ENCODE measurements around the gene RNASE11.
"Not testable (repeated sequence)": the region's sequence is repeated elsewhere in the genome, so short reads cannot be mapped to it uniquely, and the experiment has no call there.

RNASE11 gene

DNA sequence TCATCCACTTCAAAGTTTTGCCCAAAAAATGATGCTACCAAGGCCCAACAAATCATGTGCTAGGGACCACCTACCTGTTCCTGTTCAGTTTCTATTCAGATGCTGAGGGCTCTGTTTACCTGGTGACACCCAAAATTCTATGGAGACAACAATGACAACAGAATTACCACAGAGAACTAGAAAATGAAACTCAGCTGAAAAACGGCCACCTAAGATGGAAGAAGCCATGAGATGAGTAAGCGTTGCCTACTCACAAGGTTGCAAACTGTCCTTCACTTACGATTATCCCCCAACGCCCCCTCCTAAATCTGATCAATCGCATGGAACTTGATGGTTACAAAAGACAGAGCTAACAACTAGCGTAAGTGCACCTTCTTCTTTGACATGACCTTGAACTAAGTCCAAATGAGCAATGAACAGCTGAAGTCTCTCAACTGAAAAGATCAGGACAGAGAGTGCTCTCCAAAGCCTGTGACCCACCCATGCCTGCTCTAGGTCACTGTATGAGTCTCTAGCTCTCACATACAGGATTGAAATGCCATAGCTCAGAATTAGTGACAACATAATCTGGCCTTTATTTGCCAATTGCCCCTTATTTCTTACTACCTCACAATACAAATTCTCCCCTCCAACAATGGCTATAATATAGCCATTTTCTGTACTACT, at the start of gene RNASE11:
TSS of gene RNASE11 (minus strand) at position 513 of the 666 bp plus-strand sequence.
- DNase-seq, result no peak

DNA sequence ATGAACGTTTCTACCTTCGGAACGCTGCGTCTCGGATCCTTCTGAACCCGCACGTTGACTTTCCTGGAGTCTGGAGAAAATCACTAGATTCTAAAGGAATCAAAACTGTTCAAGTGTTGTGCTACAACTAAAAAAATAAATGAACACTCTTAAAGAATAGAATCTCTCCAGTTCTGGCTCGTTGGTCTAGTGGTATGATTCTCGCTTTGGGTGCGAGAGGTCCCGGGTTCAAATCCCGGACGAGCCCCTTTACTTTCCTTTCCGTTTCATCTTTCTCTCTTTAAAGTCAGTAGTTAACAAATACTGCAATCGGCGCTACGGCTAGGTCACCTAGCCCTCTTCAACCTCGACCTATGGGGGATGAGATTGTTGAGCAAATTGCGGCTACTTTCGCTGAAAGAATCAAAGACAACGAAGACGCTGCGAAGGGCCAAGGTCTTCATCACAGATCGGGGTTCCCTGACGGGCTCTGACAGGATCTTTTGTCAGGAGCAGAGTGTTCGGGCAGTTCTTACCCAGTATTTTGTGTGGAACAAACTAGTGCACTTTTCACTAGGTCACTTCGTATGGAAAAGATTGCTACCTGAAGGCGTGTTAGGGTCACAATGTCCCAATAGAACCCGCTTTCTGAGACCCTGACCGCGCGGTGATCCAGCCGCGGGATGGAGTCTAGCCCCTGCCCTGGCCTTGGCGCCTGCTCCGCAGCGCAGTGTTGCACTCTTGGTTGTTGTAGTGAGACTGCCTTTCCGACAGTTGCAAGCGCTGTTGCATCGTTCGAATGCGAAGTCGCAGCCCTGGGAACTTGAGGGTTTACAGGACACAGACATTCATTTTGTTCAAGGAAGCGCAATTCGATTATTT, 45.3 kb upstream of the RNASE11 start:
- no peak for DNase-seq

DNA sequence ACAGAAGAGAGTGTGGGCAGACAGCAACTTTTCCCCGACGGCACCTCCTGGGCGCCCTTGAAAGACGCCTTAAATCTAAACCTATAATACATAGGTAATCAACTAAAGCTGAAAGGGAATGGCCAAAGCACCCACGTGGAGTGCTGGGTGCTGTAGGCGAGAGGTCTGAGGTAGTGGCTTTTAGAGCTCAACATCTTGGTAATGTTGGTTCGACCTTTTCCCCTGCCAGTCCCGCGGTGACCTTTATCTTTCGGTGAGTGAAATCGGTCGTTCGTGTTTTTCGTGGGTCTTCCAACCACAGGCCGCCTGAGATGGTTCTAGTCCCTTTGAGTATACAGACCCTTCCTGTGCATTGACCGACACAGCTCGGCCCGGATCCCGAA, 44.6 kb upstream of the RNASE11 start:
- DNase-seq, result no peak

DNA sequence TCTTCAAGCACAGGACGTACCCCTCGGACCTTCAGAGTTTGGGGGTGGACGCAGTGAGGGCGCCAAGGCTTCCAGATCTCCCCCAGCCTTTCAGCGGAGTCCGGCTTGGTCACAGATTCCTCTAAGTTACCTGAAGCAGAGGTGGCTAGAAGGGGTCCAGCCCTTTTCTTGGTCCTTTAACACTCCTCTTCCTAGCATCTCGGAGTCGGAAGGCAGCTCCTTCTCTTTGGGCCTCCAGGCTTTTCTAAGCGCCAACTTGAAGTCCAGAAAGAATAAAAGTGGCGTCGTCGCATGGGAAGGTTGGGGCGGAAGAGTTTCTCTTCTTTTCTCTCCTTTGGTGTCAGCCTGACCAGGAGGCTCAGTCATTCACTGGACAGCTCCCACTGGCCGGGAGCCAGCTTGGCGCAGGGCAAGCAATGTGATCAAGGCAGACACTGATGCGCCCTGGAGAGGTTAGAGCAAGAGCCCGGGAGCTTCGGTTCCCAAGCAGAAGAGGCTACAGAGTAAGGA, 44.1 kb upstream of the RNASE11 start:
- DNase-seq, result no peak

DNA sequence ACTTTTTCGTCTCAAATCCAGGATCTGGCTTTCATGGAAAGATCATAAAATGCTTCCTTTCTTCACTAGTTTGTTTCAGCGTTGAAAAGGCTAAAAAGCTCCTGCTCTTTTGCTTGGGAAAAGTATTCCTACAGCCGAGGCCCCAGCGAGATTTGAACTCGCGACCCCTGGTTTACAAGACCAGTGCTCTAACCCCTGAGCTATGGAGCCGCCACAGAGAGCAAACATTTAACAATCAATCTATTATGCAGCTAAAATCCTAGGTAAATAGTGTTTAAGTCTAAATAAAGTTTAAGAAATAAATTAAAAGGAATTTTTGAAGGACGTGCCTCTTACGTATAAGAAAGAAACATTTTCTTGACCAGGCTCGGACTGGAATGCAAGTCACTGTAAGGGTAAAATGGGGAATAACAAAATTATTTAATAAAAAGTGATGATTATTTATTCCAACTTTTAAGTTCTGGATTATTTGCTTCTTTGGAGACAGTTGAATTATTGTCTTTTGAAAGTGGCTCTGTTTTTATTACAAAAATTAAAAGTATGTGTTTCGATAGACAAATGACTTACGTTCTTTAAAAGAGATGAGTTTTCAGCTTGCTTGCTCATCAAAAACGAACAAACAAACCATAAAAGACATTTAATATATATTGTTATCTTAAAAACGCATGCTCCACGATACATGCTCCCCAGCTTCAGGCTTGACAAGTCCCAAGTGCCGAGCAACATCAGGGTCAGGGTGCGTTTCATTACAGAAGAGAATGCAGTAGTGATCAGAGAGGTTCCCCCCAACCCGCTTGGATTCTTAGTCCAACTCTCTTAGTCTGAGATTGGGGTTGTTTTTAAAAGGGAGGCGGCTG, 43.5 kb upstream of the RNASE11 start:
- DNase-seq, result no peak

DNA sequence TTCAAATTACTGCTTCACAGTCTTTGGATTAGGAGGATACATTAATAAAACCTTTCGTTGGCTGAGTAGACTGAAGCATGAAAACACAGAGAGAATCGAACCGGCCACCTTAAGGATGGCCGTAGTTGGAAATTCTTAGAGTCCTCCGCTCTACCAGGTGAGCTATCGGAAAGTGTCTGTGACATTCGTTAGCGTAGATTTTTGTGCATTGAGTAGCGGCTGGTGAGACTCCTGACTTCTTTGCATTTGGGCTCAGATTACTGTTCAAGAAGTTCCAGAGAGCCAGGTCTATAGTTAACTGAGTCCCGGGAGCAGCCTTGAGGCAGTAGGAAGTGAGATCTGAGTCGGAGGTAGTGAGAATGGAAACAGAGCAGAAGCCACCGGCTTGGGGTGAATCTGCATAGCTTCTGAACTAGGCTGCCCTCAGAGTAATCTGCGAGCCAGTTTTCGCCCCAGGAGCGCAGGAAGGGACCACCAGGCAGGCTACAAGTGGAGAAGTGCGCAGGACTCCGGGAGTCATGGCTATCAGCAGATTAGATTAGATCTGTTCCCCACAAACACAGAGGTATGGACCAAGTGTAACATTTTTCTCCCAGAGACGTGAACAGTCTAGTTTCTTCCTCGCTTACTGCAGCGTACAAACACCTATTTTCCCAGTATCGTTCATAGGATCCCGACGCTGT, 42.7 kb upstream of the RNASE11 start:
- DNase-seq, result no peak

DNA sequence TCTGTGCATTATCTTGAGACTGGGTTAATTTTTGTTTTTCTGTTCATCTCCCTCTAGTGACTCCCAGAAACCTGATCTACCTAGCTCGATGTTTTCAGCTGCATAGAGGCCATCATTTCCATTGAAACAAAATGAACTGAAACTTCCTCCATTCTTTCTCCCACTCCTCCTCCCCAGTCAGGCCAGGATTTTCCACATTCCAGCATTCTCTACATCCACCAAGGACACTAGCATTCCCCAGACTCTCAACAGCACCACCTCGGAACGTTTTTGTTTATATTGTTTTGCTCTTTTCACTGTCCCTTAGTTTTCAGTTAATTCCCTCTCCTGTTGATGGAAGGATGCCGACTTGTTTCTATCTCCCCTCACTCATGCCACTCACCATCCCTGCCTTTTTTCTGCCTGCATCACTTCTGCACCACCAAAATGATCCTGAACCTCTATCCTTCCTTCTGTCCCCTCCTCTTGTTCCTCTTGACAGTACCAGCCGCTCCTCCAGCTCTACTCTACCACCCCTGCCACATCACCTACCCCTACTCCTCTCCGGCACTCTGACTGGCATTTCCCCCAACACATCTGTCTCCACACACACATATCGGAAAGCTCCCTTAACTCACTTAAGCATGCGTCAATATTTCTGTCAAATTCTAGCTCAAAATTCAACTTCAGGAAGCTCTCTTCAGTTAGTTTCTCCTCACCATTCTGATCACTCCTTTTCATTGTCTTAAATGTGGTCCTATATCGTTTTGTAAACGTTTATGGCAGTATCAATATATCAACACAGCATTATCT, 40.5 kb upstream of the RNASE11 start:
- no peak for DNase-seq

DNA sequence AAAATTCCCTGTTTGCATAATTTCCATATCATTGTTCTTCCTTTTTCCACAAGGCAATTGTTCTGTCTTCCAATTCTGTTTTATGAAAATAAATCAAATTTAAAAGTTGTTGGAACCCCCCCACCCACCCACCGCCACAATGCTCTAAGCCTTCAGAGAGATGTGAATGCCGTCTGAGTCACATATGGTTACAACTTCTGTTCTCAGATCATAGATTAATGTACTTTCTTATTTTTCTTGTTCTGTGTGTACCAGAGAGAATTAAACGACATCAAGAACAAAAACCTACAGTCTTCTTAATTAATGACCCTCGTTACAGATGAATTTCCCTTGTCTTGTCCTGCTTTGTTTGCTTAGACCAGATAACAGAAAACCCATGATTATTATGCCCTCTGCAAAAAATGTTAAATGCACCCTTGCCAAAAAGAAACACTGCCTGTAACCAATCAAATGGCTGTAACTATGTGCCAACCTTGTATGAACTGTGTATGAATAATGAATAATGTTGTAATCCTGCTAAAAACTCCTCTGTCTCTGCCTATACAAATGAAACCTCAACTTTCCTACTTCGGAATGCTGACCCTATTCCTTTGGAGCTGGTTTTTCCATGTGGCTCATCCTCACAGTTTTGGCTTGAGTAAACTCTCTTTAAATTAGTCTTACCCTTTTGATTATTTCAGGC, 39.7 kb upstream of the RNASE11 start:
- DNase-seq, result no peak

DNA sequence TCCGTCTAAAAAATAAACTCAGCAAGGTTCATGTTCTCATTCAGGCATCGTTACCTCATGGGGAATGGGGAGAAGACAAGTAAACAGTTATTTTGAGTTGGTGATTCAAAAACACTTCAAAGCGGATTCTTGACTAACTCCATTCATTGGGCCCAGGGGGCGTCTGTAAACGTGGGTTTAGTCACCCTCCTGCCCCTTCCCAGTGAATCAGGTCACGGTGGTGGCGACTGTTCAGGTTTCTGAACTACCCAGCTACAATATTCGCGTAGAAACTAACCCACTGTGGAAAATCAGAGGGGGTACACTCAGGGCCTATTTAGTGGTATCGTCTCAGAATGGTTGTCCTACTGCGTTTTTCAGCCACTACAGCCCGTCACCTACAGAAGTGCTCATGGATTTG, 38.5 kb upstream of the RNASE11 start:
- no peak for DNase-seq

DNA sequence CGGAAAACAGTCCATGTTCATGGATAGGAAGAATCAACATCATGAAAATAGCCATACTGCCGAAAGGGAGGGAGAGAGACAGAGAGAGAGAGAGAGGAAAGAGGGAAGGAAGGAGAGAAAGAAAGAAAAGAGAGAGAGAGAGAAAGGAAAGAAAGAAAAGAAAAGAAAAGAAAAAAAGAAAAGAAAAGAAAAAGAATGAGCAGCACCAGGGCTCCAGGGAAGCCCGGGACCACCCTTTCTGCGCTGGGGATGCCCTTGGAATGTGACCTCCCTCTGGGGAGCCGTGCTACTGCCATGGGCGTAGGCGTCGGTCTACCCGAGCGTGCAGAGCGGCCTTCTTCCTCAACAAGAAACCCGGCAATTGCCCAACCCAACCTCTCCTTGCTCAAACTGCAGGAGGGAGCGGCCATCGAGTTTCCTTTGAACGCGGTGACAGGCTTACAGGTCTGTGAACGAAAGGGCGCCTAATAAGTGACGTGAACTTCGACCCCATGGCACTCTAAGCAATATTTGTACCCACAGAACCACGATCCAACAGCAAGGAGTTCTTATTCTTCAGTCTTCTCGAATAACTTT, 36.8 kb upstream of the RNASE11 start:
- DNase-seq, result no peak

DNA sequence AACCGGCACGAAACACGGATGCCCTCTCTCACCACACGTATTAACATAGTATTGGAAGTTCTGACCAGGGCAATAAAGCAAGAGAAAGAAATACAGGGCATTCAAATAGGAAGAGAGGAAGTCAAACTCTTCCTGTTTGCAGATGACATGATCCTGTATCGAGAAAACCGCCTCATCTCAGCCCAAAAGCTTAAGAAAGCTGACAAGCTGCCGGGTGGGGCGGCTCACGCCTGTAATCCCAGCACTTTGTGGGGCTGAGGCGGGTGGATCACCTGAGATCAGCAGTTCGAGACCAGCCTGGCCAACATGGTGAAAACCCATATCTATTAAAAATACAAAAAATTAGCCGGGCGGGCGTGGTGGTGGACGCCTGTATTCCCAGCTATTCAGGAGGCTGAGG, 36.0 kb upstream of the RNASE11 start:
- no peak for DNase-seq

DNA sequence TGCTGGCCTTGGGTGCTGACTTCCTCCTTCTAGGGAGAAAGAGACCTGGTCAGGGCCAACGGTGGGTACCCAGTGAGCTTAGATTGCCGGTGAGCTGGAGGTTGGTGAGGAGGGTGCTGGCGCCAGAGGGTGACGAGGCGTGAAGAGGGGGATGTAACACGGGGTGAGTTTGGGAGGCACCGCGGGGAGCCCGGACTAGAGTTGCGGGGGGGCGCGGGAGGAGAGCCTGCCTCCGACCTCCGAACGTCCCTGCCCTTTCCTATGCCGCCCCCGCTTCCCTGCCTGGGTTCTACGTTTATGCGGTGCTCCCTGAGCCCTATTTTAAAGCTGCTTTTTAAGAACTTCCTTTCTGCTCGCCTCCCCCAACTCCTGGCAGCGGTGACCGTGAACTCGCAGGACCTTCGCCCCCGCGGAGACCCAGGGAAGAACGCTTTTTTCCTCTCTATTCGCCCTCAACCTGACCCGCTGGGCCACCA, 35.1 kb upstream of the RNASE11 start:
- DNase-seq, result no peak

DNA sequence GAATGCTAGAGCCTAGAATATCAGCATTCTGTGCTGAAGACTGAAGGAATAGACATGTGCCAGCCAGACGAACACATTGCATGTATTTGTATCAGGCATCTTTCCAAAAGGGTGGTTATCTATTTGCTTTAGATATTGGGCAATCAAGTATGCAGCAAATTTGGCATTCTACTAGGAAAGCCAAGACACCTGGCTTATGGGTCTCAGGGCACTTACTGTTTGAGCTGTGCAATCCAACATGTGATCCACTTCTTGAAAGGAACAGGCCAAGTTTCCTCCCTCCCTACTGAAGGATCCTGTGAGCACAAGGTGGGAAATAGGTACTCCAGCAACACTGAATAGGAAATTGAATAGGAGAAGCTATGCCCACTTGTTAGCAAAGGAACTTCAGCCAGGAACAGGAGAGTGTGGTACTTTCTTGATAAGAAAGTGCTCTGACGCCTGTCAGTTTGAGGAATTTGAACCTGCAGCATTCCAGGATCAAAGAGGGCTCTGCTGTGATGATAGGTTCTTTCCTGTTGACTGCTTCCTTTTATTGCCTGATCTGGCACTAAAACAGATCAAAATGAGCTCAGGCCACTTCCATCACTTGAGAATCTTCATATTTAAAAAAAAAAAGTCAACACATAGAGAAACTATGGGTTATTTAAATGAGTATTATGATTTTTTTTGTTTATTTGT, 33.1 kb upstream of the RNASE11 start:
- no peak for DNase-seq

DNA sequence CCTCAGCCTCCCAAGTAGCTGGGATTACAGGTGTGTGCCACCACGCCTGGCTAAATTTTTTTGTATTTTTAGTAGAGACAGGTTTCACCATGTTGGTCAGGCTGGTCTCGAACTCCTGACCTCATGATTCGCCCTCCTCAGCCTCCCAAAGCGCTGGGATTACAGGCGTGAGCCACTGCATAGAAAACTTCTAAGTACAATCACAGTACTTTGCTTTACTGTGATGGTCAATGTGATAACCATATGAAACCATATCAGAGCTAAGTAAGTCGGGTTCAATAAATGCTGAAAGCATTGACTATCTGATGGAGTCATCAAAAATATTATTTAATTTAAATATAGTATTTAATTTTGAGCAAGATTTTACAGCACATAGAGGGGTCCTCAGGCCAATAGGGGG, 31.9 kb upstream of the RNASE11 start:
- DNase-seq, result not testable (repeated sequence)

DNA sequence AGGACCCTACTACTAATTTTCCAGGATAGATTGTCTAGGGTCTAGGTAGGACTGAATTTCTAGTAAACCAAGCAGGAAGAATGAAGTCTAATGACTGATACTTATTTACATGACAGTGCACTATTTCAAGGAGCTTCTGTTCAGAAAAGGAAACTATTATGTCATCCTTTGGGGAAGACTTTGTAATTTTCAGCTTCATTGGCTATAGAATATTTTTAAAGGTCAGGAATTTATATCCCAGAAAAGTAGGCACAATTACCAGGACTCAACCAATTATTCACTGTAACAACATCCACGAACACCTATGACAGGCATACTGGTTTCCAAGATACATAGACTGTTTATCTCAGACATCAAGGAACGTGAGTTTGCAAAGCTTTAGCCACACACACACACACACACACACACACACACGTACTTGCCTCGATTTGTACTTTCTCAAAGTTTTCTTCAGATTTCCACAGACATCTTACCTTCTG, 30.5 kb upstream of the RNASE11 start:
- DNase-seq, result no peak

DNA sequence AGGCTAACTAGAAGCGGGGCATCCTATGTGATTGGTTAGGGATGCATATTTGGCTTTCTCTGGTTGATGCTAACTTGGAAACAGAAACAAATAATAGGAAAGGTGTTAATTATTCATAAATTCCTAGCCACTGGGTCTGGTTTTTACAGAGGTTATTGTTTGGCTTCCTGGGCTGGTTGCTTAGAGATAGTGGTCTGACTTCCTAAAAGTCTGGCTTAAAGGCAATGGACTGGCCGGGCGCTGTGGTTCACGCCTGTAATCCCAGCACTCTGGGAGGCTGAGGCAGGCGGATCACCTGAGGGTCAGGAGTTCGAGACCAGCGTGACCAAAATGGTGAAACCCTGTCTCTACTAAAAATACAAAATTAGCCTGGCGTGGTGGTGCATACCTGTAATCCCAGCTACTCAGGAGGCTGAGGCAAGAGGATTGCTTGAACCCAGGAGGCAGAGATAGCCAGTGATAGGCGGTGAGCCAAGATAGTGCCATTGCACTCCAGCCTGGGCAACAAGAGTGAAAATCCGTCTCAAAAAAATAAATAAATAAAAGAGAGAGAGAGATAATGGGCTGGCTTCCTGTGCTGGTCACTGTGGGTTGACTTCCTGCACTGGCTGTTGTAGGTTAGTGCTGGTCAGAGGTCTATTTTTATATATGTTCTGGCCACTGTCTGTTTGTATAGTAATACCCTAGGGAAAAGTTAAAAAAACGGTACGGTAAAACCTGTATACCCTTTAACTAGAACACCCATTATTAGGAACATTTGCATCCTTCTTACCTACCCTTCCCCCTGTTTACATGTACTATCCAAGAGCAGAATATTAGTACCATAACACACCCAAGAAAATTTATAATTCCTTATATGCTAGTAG, 29.6 kb upstream of the RNASE11 start:
- no peak for DNase-seq

DNA sequence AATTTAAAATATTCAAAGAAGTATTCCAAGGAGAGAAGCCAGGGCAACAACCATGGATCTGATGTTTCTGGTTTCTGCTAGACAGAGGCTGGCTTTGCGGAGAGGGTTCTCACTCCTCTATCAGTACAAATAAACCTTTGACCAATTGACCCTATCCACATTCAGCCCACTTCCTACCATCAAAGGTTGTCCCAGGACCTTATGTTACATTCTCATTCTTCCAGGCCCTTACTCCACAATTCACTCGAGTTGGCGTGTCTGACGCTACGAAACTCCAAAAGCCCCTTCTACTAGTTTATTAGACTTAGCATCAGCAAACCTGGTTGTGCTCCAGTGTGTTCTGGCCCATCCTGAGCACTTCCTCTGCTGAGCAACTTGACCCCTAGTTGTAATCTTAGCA, 28.2 kb upstream of the RNASE11 start:
- DNase-seq, result no peak

DNA sequence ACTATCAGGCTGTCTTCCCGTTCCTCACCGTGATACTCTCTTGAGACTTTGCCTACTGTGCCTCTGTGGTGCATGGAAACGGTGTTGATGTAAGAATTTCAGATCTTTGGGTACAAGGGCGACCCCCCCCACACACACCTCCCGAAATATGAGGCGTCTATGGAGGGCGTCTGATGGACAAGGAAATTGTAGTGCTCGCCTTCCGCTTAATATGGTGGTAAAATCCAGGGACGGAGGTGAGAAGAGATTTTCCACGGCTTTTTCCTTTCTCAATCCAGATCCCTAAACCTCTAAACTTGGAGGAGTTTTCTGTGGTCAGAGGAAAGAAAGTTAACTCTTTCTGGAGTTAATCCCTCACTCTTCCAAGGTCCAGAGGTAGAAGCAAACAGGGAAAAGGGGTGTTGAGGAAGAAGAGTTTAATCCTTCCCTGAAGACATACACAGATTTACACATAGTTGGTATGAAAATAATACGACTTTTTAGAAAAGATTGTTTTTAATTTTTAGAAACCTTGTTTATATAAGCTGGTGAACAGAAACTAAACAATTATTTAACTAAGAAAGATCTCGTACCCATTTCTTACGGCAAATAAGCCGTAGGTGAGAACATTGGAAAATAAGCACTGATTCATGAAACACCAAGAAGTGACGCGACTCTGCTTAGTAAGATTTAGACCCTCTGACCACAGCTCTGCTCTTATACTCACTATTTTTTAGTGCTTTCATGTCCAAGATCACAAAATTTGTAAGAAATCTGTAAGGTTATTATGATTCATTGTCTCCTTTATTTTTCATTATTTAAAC, 26.4 kb upstream of the RNASE11 start:
- DNase-seq, result no peak

All from NK-92 treated with Interleukin-12 subunit alpha and Interleukin-12 subunit beta, amount 100 ng/mL, for 24 hours (cell line).